GM18502 (cell line): Measurements from ENCODE around the gene SLC26A9.

ENCODE experiments used
- ATAC-seq: cut with Tn5 transposase; IDR thresholded peaks from one replicate; pipeline ENCODE4 v1.9.1; 2021; ENCODE audit warnings: mild to moderate bottlenecking; ENCODE audit not compliant: unreplicated experiment, poor library complexity

Gene SLC26A9

GRCh38 chr1:205928317-205928716 is 14.9 kb downstream of the SLC26A9 start:
- no peak for ATAC-seq

DNA sequence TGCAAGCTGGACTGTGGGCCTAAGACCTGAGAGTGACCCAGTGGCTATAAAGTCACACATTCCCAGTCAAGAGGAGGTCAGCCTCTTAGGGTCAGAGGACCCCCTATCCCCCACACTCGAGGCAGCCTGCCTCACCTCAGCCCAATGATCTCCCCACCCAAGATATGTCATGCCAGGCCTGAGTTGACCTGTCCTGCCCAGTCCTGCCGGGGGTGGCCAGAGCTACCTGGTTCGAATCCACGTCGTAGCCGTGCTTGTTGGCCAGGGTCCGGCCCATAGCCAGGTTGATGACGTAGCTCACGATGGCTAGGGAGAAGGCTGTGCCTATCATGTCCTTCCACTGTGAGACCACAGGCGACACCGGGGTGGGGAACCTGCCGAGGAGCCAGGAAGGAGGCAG is 15.6 kb downstream of the SLC26A9 start:
- no peak for ATAC-seq

GRCh38 chr1:205927247-205927646 is 16.0 kb downstream of the SLC26A9 start:
- ATAC-seq: no peak

DNA sequence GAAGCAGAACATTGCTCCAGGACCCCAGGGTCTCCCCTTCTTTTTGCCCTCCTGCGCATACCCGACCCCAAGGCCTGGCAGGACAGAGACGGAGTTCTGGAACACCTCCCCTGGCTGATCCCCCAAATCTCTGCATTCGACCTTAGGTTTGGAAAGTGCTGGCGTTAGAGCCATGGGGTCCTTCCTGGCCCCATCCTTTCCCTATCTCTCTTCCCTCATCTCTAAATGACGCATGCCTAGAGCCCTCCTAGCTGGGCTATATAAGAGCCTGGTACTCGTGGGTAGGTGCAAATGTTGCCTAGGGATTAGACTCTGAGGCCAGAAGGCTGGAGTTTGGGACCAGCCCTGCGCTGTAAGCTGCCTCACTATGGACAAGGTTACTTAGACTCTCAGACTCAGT is 16.6 kb downstream of the SLC26A9 start:
- no peak for ATAC-seq

- no peak for ATAC-seq
Observed at GRCh38 chr1:205926213-205926612, 17.0 kb downstream of the SLC26A9 start.

- ATAC-seq: no peak
Observed at GRCh38 chr1:205925736-205926135, 17.5 kb downstream of the SLC26A9 start.

DNA sequence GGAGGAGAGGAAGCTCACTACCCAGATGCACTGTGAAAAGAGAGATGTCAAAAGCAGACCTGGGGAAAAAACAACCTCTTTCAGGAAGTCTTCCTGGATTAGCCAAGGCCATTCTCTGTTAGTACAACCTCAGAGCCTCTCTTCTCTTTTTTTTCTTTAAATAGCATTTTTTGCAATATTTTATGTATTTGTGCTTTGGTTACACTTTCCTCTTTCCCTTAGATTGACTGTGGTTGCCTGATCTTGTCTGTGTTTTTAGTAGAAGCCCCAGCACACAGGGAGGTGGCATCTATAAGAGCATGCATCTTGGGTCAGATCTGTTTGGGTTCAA is 18.8 kb downstream of the SLC26A9 start:
- ATAC-seq: no peak

- ATAC-seq: no peak
Observed at GRCh38 chr1:205923651-205924459, 19.4 kb downstream of the SLC26A9 start.

DNA sequence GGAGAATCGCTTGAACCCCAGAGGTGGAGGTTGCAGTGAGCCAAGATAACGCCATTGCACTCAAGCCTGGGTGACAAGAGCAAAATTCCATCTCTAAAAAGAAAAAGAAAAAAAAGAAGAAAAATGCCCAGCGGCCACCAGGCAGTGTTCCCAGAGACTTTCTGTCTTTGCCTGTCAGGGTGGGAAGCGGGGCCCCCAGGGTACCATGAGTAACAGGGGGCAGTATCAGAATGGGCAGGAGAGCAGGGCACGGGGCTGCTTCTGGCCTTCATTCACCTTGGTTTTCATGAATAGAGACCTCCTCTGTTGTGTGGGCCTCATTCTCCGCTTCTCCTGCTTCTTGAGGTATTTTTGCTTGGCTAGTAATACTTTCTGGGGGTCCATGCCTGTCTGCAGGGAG is 20.4 kb downstream of the SLC26A9 start:
- no peak for ATAC-seq

- ATAC-seq: no peak
Observed at GRCh38 chr1:205922314-205922713, 20.9 kb downstream of the SLC26A9 start.

DNA sequence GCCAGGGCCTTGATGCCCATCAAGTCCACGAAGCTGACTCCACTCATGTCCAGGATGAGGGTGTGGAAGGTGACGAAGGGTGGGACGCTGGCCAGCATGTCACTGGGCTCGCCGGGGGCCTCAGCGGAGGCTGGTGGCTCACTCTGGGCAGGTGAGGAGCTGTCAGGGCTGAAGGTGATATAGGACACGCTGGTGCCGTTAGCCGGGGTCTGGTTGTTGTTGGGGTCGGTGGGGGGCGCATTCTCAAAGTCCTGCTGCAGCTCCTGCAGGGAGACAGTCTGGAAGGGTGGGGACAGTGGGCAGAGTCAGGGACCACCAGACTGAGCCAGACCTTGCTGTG is 21.7 kb downstream of the SLC26A9 start:
- ATAC-seq: no peak

DNA sequence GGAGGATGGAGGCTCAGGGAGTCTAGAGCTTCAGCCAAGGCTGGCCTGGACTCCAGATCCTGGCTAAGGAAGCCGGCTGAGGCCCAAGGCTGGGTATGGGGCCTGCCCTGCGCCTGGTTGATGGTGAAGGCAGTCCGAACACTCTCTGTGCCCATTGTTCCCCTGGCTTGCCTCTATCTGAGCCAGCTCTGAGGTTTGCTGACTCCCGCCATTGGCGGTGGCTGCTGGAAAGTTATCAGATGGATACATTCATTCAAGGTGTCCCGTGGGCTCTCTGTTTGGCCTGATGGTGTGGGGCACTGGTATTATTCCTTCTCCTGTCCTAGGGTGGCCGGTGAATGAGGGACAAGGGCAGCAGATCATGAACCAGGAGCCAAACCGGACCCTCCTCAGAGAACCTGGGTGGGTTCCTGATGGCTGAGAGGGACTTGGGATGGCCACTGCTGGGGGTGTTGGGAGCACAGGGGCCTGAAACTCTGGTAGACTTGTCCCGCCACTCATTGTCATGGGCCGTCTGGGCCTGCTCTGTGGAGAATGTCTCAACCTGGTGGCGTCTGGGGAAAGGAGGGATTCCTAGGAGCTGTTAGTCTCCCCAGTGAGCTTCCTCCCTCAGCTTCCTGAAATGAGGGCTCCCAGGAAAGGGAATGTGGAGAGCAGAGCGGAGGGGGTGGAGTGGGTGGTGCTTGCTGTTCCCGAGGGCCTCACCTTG is 22.2 kb downstream of the SLC26A9 start:
- ATAC-seq: no peak

- ATAC-seq: no peak
Observed at GRCh38 chr1:205920159-205920558, 23.1 kb downstream of the SLC26A9 start.

GRCh38 chr1:205918955-205919746 is 24.1 kb downstream of the SLC26A9 start:
- ATAC-seq: peak; percentile 59

- ATAC-seq: no peak
Observed at GRCh38 chr1:205917466-205918238, 25.6 kb downstream of the SLC26A9 start.

DNA sequence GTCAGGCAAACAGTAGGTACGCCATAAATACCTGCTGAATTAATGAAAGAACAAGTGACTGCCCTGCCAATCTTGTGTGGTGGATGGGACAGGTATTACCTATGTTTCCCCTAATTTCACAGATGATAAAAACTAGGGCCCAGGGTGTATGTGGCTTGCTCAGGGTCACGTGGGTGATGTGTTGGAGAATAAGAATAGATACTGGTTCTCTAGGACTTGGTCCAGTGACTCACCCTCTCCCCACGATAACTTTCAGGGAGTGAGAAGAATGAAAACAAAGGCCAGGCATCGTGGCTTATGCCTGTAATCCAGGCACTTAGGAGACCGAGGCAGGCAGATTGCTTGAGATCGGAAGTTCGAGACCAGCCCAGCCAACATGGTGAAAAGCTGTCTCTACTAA is 26.7 kb downstream of the SLC26A9 start:
- no peak for ATAC-seq

GRCh38 chr1:205915354-205915990 is 27.8 kb downstream of the SLC26A9 start:
- ATAC-seq: no peak

GRCh38 chr1:205914730-205915129 is 28.5 kb downstream of the SLC26A9 start:
- no peak for ATAC-seq

- ATAC-seq: no peak
Observed at GRCh38 chr1:205914155-205914507, 29.1 kb downstream of the SLC26A9 start.

- no peak for ATAC-seq
Observed at GRCh38 chr1:205913451-205914154, 29.7 kb downstream of the SLC26A9 start.
